ENCODE results near the gene HIGD1B.

DNA sequence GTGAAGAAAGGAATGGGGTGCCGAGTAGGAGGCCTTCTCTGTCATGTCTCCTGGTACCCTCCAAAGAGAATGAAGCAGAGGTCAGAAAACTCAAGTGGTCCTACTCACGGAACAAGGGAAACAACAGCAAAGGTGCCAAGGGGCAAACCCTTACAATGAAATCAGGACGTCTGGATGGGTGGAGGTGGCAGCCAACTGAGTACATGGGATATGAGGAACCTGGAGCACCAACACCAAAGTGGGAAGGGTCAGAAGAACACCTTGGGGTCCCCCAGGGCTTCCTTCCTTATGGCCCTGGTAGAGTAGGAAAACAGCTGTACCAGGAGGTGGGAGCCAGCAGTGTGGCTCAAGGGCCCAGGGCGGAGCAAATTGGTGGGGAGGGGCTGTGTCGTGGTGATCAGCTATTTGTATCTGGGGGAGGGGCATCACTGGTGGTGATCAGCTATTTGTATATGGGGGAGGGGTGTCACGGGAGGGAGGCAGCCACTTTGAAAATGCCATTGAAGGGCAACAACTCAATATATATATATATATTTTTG is 643 bp downstream of the HIGD1B start:
- no peak for TF ChIP-seq FOXP2 (optimal IDR thresholded peaks at IDR 0.05; ENCODE audit: borderline replicate concordance, extremely low read depth, extremely low read length, insufficient read depth)
- no peak for TF ChIP-seq TAF1 (IDR thresholded peaks at IDR 0.05; ENCODE audit: borderline replicate concordance, insufficient read depth, low read length)
- no peak for TF ChIP-seq SIN3A (IDR thresholded peaks at IDR 0.05; ENCODE audit: borderline replicate concordance, insufficient read depth, low read length)
- peak; percentile 32; the same call in 1 of the 2 replicates for TF ChIP-seq POLR2AphosphoS5 (IDR thresholded peaks at IDR 0.05; ENCODE audit: low read depth, low read length)
- TF ChIP-seq, protein P1, sequence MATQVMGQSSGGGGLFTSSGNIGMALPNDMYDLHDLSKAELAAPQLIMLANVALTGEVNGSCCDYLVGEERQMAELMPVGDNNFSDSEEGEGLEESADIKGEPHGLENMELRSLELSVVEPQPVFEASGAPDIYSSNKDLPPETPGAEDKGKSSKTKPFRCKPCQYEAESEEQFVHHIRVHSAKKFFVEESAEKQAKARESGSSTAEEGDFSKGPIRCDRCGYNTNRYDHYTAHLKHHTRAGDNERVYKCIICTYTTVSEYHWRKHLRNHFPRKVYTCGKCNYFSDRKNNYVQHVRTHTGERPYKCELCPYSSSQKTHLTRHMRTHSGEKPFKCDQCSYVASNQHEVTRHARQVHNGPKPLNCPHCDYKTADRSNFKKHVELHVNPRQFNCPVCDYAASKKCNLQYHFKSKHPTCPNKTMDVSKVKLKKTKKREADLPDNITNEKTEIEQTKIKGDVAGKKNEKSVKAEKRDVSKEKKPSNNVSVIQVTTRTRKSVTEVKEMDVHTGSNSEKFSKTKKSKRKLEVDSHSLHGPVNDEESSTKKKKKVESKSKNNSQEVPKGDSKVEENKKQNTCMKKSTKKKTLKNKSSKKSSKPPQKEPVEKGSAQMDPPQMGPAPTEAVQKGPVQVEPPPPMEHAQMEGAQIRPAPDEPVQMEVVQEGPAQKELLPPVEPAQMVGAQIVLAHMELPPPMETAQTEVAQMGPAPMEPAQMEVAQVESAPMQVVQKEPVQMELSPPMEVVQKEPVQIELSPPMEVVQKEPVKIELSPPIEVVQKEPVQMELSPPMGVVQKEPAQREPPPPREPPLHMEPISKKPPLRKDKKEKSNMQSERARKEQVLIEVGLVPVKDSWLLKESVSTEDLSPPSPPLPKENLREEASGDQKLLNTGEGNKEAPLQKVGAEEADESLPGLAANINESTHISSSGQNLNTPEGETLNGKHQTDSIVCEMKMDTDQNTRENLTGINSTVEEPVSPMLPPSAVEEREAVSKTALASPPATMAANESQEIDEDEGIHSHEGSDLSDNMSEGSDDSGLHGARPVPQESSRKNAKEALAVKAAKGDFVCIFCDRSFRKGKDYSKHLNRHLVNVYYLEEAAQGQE (IDR thresholded peaks at IDR 0.05; ENCODE audit: insufficient read depth in 1 of 2, low read depth in 2 of 2, low read length in 2 of 2) = no peak
